GM21786 (cell line): Measurements from ENCODE around the gene RCAN2.
"Not testable (repeated sequence)": the region's sequence is repeated elsewhere in the genome, so short reads cannot be mapped to it uniquely, and the experiment has no call there.

ENCODE experiments used
- ATAC-seq: cut with Tn5 transposase; IDR thresholded peaks from one replicate; pipeline ENCODE4 v1.9.1; 2021; ENCODE audit not compliant: unreplicated experiment

Gene RCAN2

GRCh38 chr6:46390153-46390876, 100.9 kb downstream of the RCAN2 start:
- no peak for ATAC-seq

GRCh38 chr6:46387728-46388127, 103.5 kb downstream of the RCAN2 start:
- ATAC-seq, result not testable (repeated sequence)

GRCh38 chr6:46381579-46381978, 109.7 kb downstream of the RCAN2 start:
- ATAC-seq, result no peak

- no peak for ATAC-seq
Observed at GRCh38 chr6:46381057-46381456, 110.2 kb downstream of the RCAN2 start.

GRCh38 chr6:46380152-46380807, 111.0 kb downstream of the RCAN2 start:
- no peak for ATAC-seq

- no peak for ATAC-seq
Observed at GRCh38 chr6:46378882-46379416, 112.3 kb downstream of the RCAN2 start.

- no peak for ATAC-seq
Observed at GRCh38 chr6:46378161-46378881, 112.9 kb downstream of the RCAN2 start.

GRCh38 chr6:46377209-46377608, 114.0 kb downstream of the RCAN2 start:
- no peak for ATAC-seq

GRCh38 chr6:46376562-46377061, 114.6 kb downstream of the RCAN2 start:
- ATAC-seq, result peak; percentile 93

- ATAC-seq, result no peak
Observed at GRCh38 chr6:46370622-46371021, 120.6 kb downstream of the RCAN2 start.

GRCh38 chr6:46368169-46368536, 123.1 kb downstream of the RCAN2 start:
- no peak for ATAC-seq

GRCh38 chr6:46367354-46368168, 123.7 kb downstream of the RCAN2 start:
- no peak for ATAC-seq

GRCh38 chr6:46366190-46366900, 124.9 kb downstream of the RCAN2 start:
- no peak for ATAC-seq

GRCh38 chr6:46357591-46357990, 133.7 kb downstream of the RCAN2 start:
- no peak for ATAC-seq

- ATAC-seq, result no peak
Observed at GRCh38 chr6:46356543-46356942, 134.7 kb downstream of the RCAN2 start.

- no peak for ATAC-seq
Observed at GRCh38 chr6:46353528-46353927, 137.7 kb downstream of the RCAN2 start.

- ATAC-seq, result no peak
Observed at GRCh38 chr6:46352541-46353268, 138.5 kb downstream of the RCAN2 start.

- no peak for ATAC-seq
Observed at GRCh38 chr6:46350714-46351113, 140.5 kb downstream of the RCAN2 start.

- peak; percentile 60 for ATAC-seq
Observed at GRCh38 chr6:46347669-46348068, 143.6 kb downstream of the RCAN2 start.
